SK-N-SH (cell line): ENCODE measurements around the gene TAS1R3. TPM values are rescaled to one million over a fixed set of nuclear protein-coding genes. Genes with fewer than 3 reads are reported as not detected.

Experiments used
- CTCF ChIA-PET: fragments of 300-600, 350-600 bp; formaldehyde crosslinking; extraction: SDS; loops from one replicate; lab custom pipeline; 2021; lab: Yijun Ruan, JAX
- POLR2A ChIA-PET: fragments of 350-600 bp; sonication (Branson Sonifier 250); formaldehyde crosslinking; extraction: SDS; loops from one replicate; lab custom pipeline; 2020; ENCODE audit warnings: antibody characterized with exemption, inconsistent platforms; lab: Yijun Ruan, JAX
- DNase-seq: peaks from one replicate; pipeline ENCODE4 v3.0.0; 2012
- H2AFZ ChIP-seq: fragments of 200-600 bp; sonication (generic); 2 replicates; pipeline ENCODE4 v1.8.1; 2016; ENCODE audit warnings: antibody characterized with exemption, mild to moderate bottlenecking, low read depth
- H3F3A ChIP-seq: fragments of 200-600 bp; sonication (generic); replicated peaks from 2 replicates; pipeline ENCODE3; 2016; ENCODE audit warnings: antibody characterized with exemption, mild to moderate bottlenecking; ENCODE audit not compliant: insufficient read depth
- H3K27ac ChIP-seq, 2 experiments: fragments of 200-500 bp in 1 of 2; fragments of 200-600 bp in 1 of 2; sonication (Bioruptor generic) in 1 of 2; sonication (generic), shearing (Covaris generic) in 1 of 2; 2 replicates each; pipeline versions ENCODE4 v1.5.1 to v1.6.1; 2014 to 2016; ENCODE audit warnings: low read depth in 2 of 2, inconsistent platforms in 1 of 2, low read length in 1 of 2, mild to moderate bottlenecking in 1 of 2, mixed read lengths in 1 of 2
- H3K27me3 ChIP-seq: fragments of 200-600 bp; sonication (generic), shearing (Covaris generic); 2 replicates; pipeline ENCODE4 v1.6.1; 2016; ENCODE audit warnings: mixed run types; ENCODE audit not compliant: insufficient read depth
- H3K36me3 ChIP-seq, 2 experiments: fragments of 200-500 bp in 1 of 2; fragments of 200-600 bp in 1 of 2; sonication (Bioruptor generic) in 1 of 2; sonication (generic) in 1 of 2; replicated peaks in 1 of 2; 2 replicates each; pipeline versions ENCODE3 to v1.5.1; 2014 to 2016; ENCODE audit warnings: low read length in 1 of 2, mild to moderate bottlenecking in 1 of 2; ENCODE audit not compliant: insufficient read depth in 2 of 2, control insufficient read depth in 1 of 2
- H3K4me1 ChIP-seq, 2 experiments: fragments of 200-500 bp in 1 of 2; fragments of 200-600 bp in 1 of 2; sonication (Bioruptor generic) in 1 of 2; sonication (generic), shearing (Covaris generic) in 1 of 2; 2 replicates each; pipeline versions ENCODE4 v1.5.1 to v1.6.1; 2014 to 2016; ENCODE audit warnings: low read depth in 1 of 2, low read length in 1 of 2, mixed run types in 1 of 2; ENCODE audit not compliant: insufficient read depth in 2 of 2, control insufficient read depth in 1 of 2
- H3K4me2 ChIP-seq: fragments of 200-600 bp; sonication (generic), shearing (Covaris generic); 2 replicates; pipeline ENCODE4 v1.6.1; 2017; ENCODE audit warnings: mixed run types
- H3K4me3 ChIP-seq, 2 experiments: fragments of 200-500 bp in 1 of 2; fragments of 200-600 bp in 1 of 2; sonication (Bioruptor generic) in 1 of 2; sonication (generic), shearing (Covaris generic) in 1 of 2; 2 replicates each; pipeline versions ENCODE4 v1.5.1 to v1.8.1; 2014 to 2016; ENCODE audit warnings: low read depth in 2 of 2, inconsistent platforms in 1 of 2, low read length in 1 of 2, mild to moderate bottlenecking in 1 of 2, mixed read lengths in 1 of 2, moderate library complexity in 1 of 2
- H3K79me2 ChIP-seq: fragments of 200-600 bp; sonication (generic); 2 replicates; pipeline ENCODE4 v1.8.1; 2017; ENCODE audit warnings: mild to moderate bottlenecking; ENCODE audit not compliant: insufficient read depth
- H3K9ac ChIP-seq: fragments of 200-600 bp; sonication (generic); 2 replicates; pipeline ENCODE4 v1.6.1; 2017; ENCODE audit warnings: mixed run types
- H3K9me2 ChIP-seq: fragments of 200-600 bp; sonication (generic); 2 replicates; pipeline ENCODE4 v1.6.1; 2017; ENCODE audit warnings: mixed run types
- H3K9me3 ChIP-seq: fragments of 200-600 bp; sonication (generic); 2 replicates; pipeline ENCODE4 v1.6.1; 2017; ENCODE audit warnings: mixed run types, mild to moderate bottlenecking, moderate library complexity
- H4K20me1 ChIP-seq: fragments of 200-600 bp; sonication (generic); 2 replicates; pipeline ENCODE4 v1.6.1; 2017; ENCODE audit warnings: mild to moderate bottlenecking, mixed run types; ENCODE audit not compliant: insufficient read depth
- ELF1 ChIP-seq: IDR thresholded peaks from 2 replicates; pipeline ENCODE4 v1.4.0; 2012
- EP300 ChIP-seq, 2 experiments: IDR thresholded peaks; 2 replicates each; pipeline versions ENCODE4 v1.4.0 to v1.6.1; 2012; ENCODE audit warnings: borderline replicate concordance in 1 of 2, low read depth in 1 of 2, low read length in 1 of 2
- FOXJ3 ChIP-seq: sonication (generic); formaldehyde crosslinking; IDR thresholded peaks from 2 replicates; pipeline ENCODE4 v1.5.1; 2020; ENCODE audit warnings: mild to moderate bottlenecking, missing genetic modification reagents
- FOXM1 ChIP-seq: IDR thresholded peaks from 2 replicates; pipeline ENCODE4 v1.4.0; 2012; ENCODE audit warnings: low read depth, mild to moderate bottlenecking
- MAX ChIP-seq: IDR thresholded peaks from 2 replicates; pipeline ENCODE4 v1.4.0; 2012; ENCODE audit warnings: low read depth
- MXI1 ChIP-seq: IDR thresholded peaks from 2 replicates; pipeline ENCODE4 v1.6.1; 2012; ENCODE audit warnings: mild to moderate bottlenecking, low read depth, low read length, improper control_type of control experiment
- POLR2AphosphoS5 ChIP-seq: IDR thresholded peaks from 2 replicates; pipeline ENCODE4 v1.6.1; 2012; ENCODE audit warnings: low read depth, low read length
- RFX5 ChIP-seq: IDR thresholded peaks from 2 replicates; pipeline ENCODE4 v1.6.1; 2012; ENCODE audit warnings: mild to moderate bottlenecking, improper control_type of control experiment, low read length
- RXRA ChIP-seq: IDR thresholded peaks from 2 replicates; pipeline ENCODE4 v1.4.0; 2012; ENCODE audit warnings: low read depth, mild to moderate bottlenecking, borderline replicate concordance
- SMC3 ChIP-seq: IDR thresholded peaks from 2 replicates; pipeline ENCODE4 v1.6.1; 2012; ENCODE audit warnings: low read depth, low read length, improper control_type of control experiment
- TEAD4 ChIP-seq: IDR thresholded peaks from 2 replicates; pipeline ENCODE4 v1.4.0; 2012; ENCODE audit warnings: mild to moderate bottlenecking, borderline replicate concordance; ENCODE audit not compliant: insufficient read depth
- USF2 ChIP-seq: fragments of 150-350 bp; IDR thresholded peaks from 2 replicates; pipeline ENCODE4 v1.6.1; 2017; ENCODE audit warnings: antibody characterized with exemption, low read length, low read depth, borderline replicate concordance
- WGBS: methylation state at CpG from one replicate; pipeline ENCODE4 v1.1.6; 2017; ENCODE audit warnings: low lambda C conversion rate; 5-methylcytosine and 5-hydroxymethylcytosine counted together
- polyA plus RNA-seq, 3 experiments: library from polyadenylated mRNA; depleted of rRNA; stranded (reverse); fragments of >200 nt; gene quantifications; 2 replicates each; pipeline ENCODE4 v1.2.3, GENCODE V29; 2012
- TF ChIP-seq, protein P1 (sequence below): IDR thresholded peaks from 2 replicates; pipeline ENCODE4; 2012

The TAS1R3 gene
- polyA plus RNA-seq, 1 of the 3 experiments (the other 2 are of a cell fraction), result 0.08 TPM

DNA sequence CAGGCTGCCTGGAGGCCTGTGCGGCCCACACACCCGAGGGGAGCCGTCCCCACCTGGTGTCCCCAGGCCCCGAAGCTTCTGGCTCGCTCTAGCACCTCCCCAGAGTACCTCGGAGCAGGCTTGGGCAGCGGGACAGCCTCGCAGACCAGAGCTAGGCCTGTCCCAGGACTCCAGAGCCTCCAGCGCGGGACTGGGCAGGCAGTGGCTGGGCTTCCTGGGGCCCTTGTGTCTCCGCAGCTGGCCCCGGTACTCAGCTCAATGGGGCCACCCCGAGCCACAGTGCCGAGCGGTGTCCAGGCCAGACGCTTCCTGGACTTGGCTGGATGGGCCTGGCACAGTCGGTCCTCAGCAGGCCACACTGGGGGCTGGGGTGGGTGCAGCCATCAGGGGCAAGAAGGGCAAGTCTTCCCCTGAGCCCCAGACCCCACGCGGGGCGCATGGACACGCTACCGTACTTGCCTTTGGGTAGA, 45.9 kb upstream of the TAS1R3 start:
- ChIA-PET POLR2A (no interaction called here), CTCF (interaction anchor here (0.8 to 1.9 kb wide), 4 partner anchors 10 to 253 kb away, joined by 3 to 4 read pairs (median 4); partner anchors contain the start of gene C1QTNF12)

GRCh38 chr1:1285611-1286311, 45.3 kb upstream of the TAS1R3 start:
- Histone ChIP-seq H3K27ac (no peak overlapping the region), H4K20me1 (no peaks in the 10 kb centered on the region), H3K27me3 (no peaks in the 10 kb centered on the region), H3K4me1 (peaks cover 0 to 9% of the 10 kb centered on the region in 2 experiments; a peak in 1 of 4 replicates), H3K9ac (no peak overlapping the region), H3K36me3 (no peaks in the 10 kb centered on the region), H3K4me2 (no peak overlapping the region), H2AFZ (no peak overlapping the region), H3F3A (no peaks in the 10 kb centered on the region), H3K4me3 (no peak overlapping the region), H3K79me2 (no peaks in the 10 kb centered on the region), H3K9me2 (no peaks in the 10 kb centered on the region), H3K9me3 (no peaks in the 10 kb centered on the region)
- 76% methylated on average over 16 of the region's 37 CpGs for WGBS
- ChIA-PET CTCF (interaction anchor here (0.9 to 2.2 kb wide), 6 partner anchors 9 to 167 kb away, joined by 3 to 6 read pairs (median 4); no protein-coding TSS in a partner anchor), POLR2A (no interaction called here)
- DNase-seq, result no peak
- TF ChIP-seq RFX5, result no peak
- no peak for TF ChIP-seq USF2
- TF ChIP-seq MXI1, result no peak

More for the DNA sequence above, 45.9 kb upstream of the TAS1R3 start:
- Histone ChIP-seq H2AFZ (no peak overlapping the region), H3K79me2 (no peaks in the 10 kb centered on the region), H3K9me3 (no peaks in the 10 kb centered on the region), H3K27ac (no peak overlapping the region), H3K9me2 (no peaks in the 10 kb centered on the region), H3K4me1 (peaks cover 0 to 9% of the 10 kb centered on the region in 2 experiments; a peak in 1 of 4 replicates), H3F3A (no peaks in the 10 kb centered on the region), H3K9ac (no peak overlapping the region), H3K4me3 (no peak overlapping the region), H4K20me1 (no peaks in the 10 kb centered on the region), H3K4me2 (no peak overlapping the region), H3K27me3 (no peaks in the 10 kb centered on the region), H3K36me3 (no peaks in the 10 kb centered on the region)
- WGBS, result no CpG with 5 or more reads among the region's 22 CpGs
- TF ChIP-seq FOXJ3 (no peak), ELF1 (no peak), SMC3 (no peak), FOXM1 (no peak), EP300 (IDR thresholded peaks at IDR 0.05; ENCODE audit: borderline replicate concordance in 1 of 2, low read depth in 1 of 2, low read length in 1 of 2) (no peak), MAX (no peak), POLR2AphosphoS5 (no peak), RXRA (no peak), TEAD4 (no peak)
- TF ChIP-seq, protein P1, sequence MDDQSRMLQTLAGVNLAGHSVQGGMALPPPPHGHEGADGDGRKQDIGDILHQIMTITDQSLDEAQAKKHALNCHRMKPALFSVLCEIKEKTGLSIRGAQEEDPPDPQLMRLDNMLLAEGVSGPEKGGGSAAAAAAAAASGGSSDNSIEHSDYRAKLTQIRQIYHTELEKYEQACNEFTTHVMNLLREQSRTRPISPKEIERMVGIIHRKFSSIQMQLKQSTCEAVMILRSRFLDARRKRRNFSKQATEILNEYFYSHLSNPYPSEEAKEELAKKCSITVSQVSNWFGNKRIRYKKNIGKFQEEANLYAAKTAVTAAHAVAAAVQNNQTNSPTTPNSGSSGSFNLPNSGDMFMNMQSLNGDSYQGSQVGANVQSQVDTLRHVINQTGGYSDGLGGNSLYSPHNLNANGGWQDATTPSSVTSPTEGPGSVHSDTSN, result no peak
- no peak for DNase-seq
